Measurements from ENCODE around the gene RIPK3.
A peak's percentile ranks its signal among the peaks of the same experiment; 100 is the strongest.
"Not testable (repeated sequence)": the region's sequence is repeated elsewhere in the genome, so short reads cannot be mapped to it uniquely, and the experiment has no call there.

Gene RIPK3

GRCh38 chr14:24365600-24366412, 26.0 kb upstream of the RIPK3 start:
- peak; percentile 67 for DNase-seq
- H3K9me3 Mint-ChIP-seq, result no peaks in the 10 kb centered on the region
- H3K27me3 Mint-ChIP-seq, result peaks cover 12 to 13% of the 10 kb centered on the region in 2 donors
- peak overlapping the region; percentile 77 to 80 for H3K4me3 Mint-ChIP-seq
- peak; percentile 55 to 56 for ATAC-seq (replicated peaks)
- H3K27ac Mint-ChIP-seq, result peak overlapping the region; percentile 80
- peaks cover 26 to 38% of the 10 kb centered on the region in 2 donors for H3K4me1 Mint-ChIP-seq
- H3K36me3 Mint-ChIP-seq, result no peaks in the 10 kb centered on the region

GRCh38 chr14:24364841-24365240, 25.1 kb upstream of the RIPK3 start:
- no peak overlapping the region for H3K27ac Mint-ChIP-seq
- no peaks in the 10 kb centered on the region for H3K9me3 Mint-ChIP-seq
- no peaks in the 10 kb centered on the region for H3K36me3 Mint-ChIP-seq
- H3K27me3 Mint-ChIP-seq, result peaks cover 12 to 13% of the 10 kb centered on the region in 2 donors
- ATAC-seq (replicated peaks) (no peak), DNase-seq (no peak)
- no peak overlapping the region for H3K4me3 Mint-ChIP-seq
- H3K4me1 Mint-ChIP-seq, result peaks cover 26 to 38% of the 10 kb centered on the region in 2 donors

DNA sequence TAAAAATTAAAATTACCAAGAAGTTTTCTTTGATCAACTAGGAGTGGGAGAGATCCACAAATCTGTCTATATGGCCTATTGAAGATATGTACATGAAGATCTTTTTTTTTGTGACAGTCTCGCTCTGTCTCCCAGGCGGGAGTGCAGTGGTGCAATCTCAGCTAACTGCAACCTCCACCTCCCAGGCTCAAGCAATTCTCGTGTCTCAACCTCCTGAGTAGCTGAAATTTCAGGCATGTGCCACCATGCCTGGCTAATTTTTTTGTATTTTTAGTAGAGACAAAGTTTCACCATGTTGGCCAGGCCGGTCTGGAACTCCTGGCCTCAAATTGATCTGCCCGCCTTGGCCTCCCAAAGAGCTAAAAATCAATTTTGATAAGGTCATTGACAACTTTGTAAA, 23.6 kb upstream of the RIPK3 start:
- no peak for ATAC-seq (replicated peaks)
- peaks cover 21 to 36% of the 10 kb centered on the region in 2 donors for H3K4me1 Mint-ChIP-seq
- peaks cover 12 to 16% of the 10 kb centered on the region in 2 donors for H3K27me3 Mint-ChIP-seq
- H3K9me3 Mint-ChIP-seq, result no peaks in the 10 kb centered on the region
- H3K4me3 Mint-ChIP-seq, result no peak overlapping the region
- H3K27ac Mint-ChIP-seq, result no peak overlapping the region
- H3K36me3 Mint-ChIP-seq, result no peaks in the 10 kb centered on the region
- no peak for DNase-seq

DNA sequence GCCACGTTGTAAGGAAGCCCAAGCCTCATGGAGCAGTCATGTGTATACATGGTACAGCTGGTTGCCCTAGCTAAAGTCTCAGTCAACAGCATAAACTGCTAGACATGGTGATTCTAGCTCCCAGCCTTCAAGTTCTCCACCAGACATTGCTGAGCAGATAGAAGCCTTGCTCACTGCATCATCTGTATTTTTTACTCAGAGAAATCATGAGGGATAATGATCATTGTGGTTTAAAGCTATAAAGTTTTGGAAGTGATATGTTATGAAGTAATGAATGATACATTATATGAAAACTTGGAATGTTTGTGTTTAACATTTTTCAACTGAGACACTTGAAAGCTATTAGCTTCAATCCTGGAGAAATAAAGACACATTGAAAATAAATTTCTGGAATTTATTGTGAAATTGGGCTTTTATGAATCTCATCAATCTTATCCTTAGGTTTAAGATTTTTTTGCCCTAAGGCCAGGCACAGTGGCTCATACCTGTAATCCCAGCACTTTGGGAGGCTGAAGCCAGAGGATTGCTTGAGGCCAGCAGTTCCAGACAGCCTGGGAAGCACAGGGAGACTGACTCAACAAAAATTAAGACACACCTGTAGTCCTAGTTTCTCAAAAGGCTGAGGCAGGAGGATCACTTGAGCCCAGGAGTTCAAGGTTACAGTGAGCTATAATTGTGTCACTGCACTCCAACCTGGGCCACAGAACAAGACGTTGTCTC, 22.6 kb upstream of the RIPK3 start:
- Mint-ChIP-seq H3K9me3 (no peaks in the 10 kb centered on the region), H3K27ac (no peak overlapping the region), H3K36me3 (no peaks in the 10 kb centered on the region), H3K27me3 (peaks cover 2 to 23% of the 10 kb centered on the region in 2 donors), H3K4me3 (no peak overlapping the region), H3K4me1 (peaks cover 13 to 26% of the 10 kb centered on the region in 2 donors)
- DNase-seq, result no peak
- ATAC-seq (replicated peaks), result no peak

DNA sequence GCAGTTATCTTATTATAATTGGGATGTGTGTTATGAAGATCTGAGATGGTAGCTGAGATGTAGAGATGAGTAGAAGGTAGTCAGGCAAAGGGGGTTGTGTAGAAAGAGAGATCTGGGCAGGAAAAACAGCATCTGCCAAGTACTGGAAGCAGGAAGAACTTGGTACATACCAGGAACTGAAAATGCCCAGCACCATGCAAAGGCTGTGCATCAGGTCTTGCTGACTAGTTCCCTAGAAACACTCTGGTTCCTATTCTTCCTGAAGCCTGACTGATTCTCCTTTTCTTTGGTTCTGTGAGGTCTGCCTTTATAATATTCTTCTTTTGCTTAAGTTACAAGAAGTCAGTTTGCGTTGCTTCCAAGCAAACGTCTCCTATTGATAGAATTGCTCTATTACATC, 21.5 kb upstream of the RIPK3 start:
- DNase-seq (no peak), ATAC-seq (replicated peaks) (no peak)
- peaks cover 6 to 15% of the 10 kb centered on the region in 2 donors for H3K4me1 Mint-ChIP-seq
- H3K27me3 Mint-ChIP-seq, result peaks cover 0 to 26% of the 10 kb centered on the region in 2 donors
- no peak overlapping the region for H3K4me3 Mint-ChIP-seq
- H3K9me3 Mint-ChIP-seq, result no peaks in the 10 kb centered on the region
- no peak overlapping the region for H3K27ac Mint-ChIP-seq
- no peaks in the 10 kb centered on the region for H3K36me3 Mint-ChIP-seq

- Mint-ChIP-seq H3K36me3 (no peaks in the 10 kb centered on the region), H3K4me1 (peaks cover 0 to 5% of the 10 kb centered on the region in 2 donors), H3K27me3 (peaks cover 0 to 26% of the 10 kb centered on the region in 2 donors), H3K4me3 (no peak overlapping the region), H3K9me3 (no peaks in the 10 kb centered on the region), H3K27ac (no peak overlapping the region)
- DNase-seq (no peak), ATAC-seq (replicated peaks) (no peak)
Measured at GRCh38 chr14:24360281-24360680, 20.5 kb upstream of the RIPK3 start.

DNA sequence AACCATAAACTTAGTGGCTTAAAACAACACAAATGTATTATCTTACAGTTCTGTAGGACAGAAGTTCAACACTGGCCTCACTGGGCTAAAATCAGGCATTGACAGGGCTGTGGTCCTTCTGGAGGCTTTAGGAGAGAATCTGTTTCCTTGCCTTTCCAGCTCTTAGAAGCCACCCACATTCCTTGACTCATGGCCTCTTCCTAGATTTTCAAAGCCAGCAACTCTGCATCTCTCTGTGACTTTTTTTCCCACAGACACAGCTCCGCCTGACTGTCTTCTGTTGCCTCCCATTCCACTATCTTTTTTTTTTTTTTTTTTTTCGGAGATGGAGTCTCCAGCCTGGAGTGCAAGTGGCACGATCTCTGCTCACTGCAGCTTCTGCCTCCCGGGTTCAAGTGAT, 16.4 kb upstream of the RIPK3 start:
- no peaks in the 10 kb centered on the region for H3K36me3 Mint-ChIP-seq
- no peak for ATAC-seq (replicated peaks)
- no peak for DNase-seq
- H3K4me3 Mint-ChIP-seq, result no peak overlapping the region
- H3K4me1 Mint-ChIP-seq, result no peaks in the 10 kb centered on the region
- H3K27ac Mint-ChIP-seq, result no peak overlapping the region
- no peaks in the 10 kb centered on the region for H3K9me3 Mint-ChIP-seq
- peaks cover 14 to 48% of the 10 kb centered on the region in 2 donors for H3K27me3 Mint-ChIP-seq

DNA sequence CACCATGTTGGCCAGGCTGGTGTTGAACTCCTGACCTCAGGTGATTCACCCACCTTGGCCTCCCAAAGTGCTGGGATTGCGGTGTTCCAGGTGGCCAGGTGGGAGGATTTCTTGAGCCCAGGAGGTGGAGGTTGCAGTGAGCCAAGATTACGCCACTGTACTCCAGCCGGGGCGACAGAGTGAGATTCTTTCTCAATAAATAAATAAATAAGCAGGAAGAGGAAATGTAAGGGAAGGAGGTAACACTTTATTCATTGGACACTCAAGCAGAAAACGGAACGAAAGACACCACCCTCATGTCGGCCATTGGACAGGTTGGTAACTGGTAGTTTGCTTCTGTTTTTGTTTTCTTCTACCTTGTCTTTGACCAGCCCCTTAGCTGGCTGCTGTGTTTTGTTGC, 15.2 kb upstream of the RIPK3 start:
- H3K4me3 Mint-ChIP-seq, result no peak overlapping the region
- ATAC-seq (replicated peaks) (no peak), DNase-seq (no peak)
- peaks cover 23 to 58% of the 10 kb centered on the region in 2 donors for H3K27me3 Mint-ChIP-seq
- H3K36me3 Mint-ChIP-seq, result no peaks in the 10 kb centered on the region
- H3K27ac Mint-ChIP-seq, result no peak overlapping the region
- H3K4me1 Mint-ChIP-seq, result no peaks in the 10 kb centered on the region
- H3K9me3 Mint-ChIP-seq, result no peaks in the 10 kb centered on the region

DNA sequence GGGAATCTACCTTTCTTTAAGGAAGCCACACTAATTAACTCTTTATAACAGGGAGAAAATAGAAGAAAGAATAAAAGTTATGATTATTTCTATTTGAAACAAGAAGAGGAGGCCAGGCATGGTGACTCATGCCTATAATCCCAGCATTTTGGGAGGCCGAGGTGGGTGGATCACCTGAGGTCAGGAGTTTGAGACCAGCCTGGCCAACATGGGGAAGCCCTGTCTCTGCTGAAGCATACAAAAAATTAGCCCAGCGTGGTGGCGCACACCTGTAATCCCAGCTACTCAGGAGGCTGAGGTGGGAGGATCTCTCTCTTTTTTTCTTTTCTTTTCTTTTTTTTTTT, 14.7 kb upstream of the RIPK3 start:
- H3K9me3 Mint-ChIP-seq; DNase-seq; H3K4me3 Mint-ChIP-seq; H3K4me1 Mint-ChIP-seq; H3K36me3 Mint-ChIP-seq; ATAC-seq (replicated peaks); H3K27ac Mint-ChIP-seq: not testable (repeated sequence)
- H3K27me3 Mint-ChIP-seq, result peaks cover 28 to 63% of the 10 kb centered on the region in 2 donors

DNA sequence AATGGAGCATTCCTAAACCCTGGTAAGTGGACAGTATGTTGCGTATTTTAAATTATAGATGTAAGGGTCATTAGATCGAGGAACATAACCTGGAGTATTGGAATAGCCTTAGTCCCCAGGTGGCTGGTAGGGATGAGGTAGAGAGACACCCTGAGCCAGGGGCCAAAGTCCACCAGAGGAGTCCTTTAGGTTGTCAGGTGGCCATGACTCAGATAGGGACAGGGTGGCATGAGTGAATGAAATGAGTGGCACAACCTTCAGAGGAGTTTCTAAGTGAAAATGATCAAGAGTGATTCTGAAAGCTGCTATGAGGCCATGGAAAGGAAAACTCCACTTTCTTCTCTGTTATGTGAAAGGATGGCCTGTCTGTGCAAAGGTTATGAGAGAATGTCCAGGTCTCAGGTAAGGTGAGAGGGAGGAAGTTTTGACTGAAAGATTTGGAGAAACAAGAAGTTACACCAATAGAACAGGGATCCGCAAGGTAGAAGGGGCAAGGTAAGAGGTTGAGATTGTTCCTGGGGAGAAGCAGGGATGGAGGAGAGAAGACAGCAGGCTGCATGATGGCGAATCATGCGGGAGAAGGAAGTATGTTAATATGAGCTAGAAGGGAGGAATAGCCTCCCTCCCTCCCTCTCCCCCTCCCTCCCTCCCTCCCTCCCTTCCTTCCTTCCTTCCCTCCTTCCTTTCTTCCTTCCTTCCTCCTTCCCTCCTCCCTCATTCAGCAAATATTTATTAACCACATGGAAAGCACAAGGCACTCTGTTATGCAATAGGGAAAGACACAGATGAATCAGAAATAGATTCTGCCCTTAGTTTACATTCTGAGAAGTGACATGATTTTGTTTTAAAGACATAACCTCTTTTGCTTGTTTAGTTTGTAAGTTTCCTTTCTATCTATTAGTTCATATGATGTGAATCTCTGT, 14.0 kb upstream of the RIPK3 start:
- Mint-ChIP-seq H3K4me1 (no peaks in the 10 kb centered on the region), H3K9me3 (no peaks in the 10 kb centered on the region), H3K27ac (no peak overlapping the region), H3K4me3 (no peak overlapping the region), H3K36me3 (no peaks in the 10 kb centered on the region), H3K27me3 (peaks cover 31 to 67% of the 10 kb centered on the region in 2 donors)
- ATAC-seq (replicated peaks) (peak; percentile 34 to 52), DNase-seq (no peak)

- no peak for DNase-seq
- Mint-ChIP-seq H3K36me3 (no peaks in the 10 kb centered on the region), H3K27me3 (peaks cover 33 to 58% of the 10 kb centered on the region in 2 donors), H3K4me3 (no peak overlapping the region), H3K27ac (no peak overlapping the region), H3K9me3 (no peaks in the 10 kb centered on the region), H3K4me1 (no peaks in the 10 kb centered on the region)
- no peak for ATAC-seq (replicated peaks)
Measured at GRCh38 chr14:24351517-24351916, 11.7 kb upstream of the RIPK3 start.

- DNase-seq (no peak), ATAC-seq (replicated peaks) (no peak)
- Mint-ChIP-seq H3K36me3 (no peaks in the 10 kb centered on the region), H3K27ac (no peak overlapping the region), H3K9me3 (no peaks in the 10 kb centered on the region), H3K4me3 (no peak overlapping the region), H3K4me1 (no peaks in the 10 kb centered on the region), H3K27me3 (peaks cover 43 to 74% of the 10 kb centered on the region in 2 donors)
Measured at GRCh38 chr14:24349742-24350141, 10.0 kb upstream of the RIPK3 start.

DNA sequence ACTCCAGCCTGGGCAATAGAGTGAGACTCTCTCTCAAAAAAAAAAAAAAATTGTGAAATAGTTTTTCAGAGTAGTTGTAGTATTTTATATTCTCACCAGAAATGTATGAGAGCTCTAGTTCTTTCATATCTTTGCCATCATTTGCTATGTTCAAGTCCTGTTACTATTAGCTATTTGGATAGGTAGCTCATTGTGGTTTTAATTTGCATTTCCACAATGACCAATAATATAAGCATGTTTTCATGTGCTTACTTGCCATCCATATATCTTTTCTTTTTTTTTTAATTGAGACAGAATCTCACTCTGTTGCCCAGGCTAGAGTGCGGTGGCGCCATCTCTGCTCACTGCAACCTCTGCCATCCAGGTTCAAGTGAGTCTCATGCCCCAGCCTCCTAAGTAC, 8.4 kb upstream of the RIPK3 start:
- peaks cover 36 to 69% of the 10 kb centered on the region in 2 donors for H3K27me3 Mint-ChIP-seq

GRCh38 chr14:24347134-24347533, 7.3 kb upstream of the RIPK3 start:
- Mint-ChIP-seq H3K27ac (no peak overlapping the region), H3K36me3 (no peaks in the 10 kb centered on the region), H3K4me3 (no peak overlapping the region), H3K27me3 (peaks cover 35 to 60% of the 10 kb centered on the region in 2 donors), H3K4me1 (no peaks in the 10 kb centered on the region), H3K9me3 (no peaks in the 10 kb centered on the region)
- DNase-seq, result no peak
- ATAC-seq (replicated peaks), result no peak

More for the DNA sequence above, 8.4 kb upstream of the RIPK3 start:
- H3K9me3 Mint-ChIP-seq, result no peaks in the 10 kb centered on the region
- H3K4me3 Mint-ChIP-seq, result no peak overlapping the region
- ATAC-seq (replicated peaks) (no peak), DNase-seq (no peak)
- H3K4me1 Mint-ChIP-seq, result no peaks in the 10 kb centered on the region
- H3K36me3 Mint-ChIP-seq, result no peaks in the 10 kb centered on the region
- H3K27ac Mint-ChIP-seq, result no peak overlapping the region

Data from stimulated activated naive B cell treated with anti-CD40 and anti-IgM and Interleukin-4, amounts not matched to agents 10 μg/mL and 1 μg/mL and 100 μg/mL, for 72 hours (primary cell).